Astrocyte of the hippocampus (primary cell): ENCODE data around the gene IGFBPL1.

Source experiments
- DNase-seq: peaks from one replicate; pipeline ENCODE4 v3.0.0; 2011; ENCODE audit warnings: low read depth, low spot score

The IGFBPL1 gene

DNA sequence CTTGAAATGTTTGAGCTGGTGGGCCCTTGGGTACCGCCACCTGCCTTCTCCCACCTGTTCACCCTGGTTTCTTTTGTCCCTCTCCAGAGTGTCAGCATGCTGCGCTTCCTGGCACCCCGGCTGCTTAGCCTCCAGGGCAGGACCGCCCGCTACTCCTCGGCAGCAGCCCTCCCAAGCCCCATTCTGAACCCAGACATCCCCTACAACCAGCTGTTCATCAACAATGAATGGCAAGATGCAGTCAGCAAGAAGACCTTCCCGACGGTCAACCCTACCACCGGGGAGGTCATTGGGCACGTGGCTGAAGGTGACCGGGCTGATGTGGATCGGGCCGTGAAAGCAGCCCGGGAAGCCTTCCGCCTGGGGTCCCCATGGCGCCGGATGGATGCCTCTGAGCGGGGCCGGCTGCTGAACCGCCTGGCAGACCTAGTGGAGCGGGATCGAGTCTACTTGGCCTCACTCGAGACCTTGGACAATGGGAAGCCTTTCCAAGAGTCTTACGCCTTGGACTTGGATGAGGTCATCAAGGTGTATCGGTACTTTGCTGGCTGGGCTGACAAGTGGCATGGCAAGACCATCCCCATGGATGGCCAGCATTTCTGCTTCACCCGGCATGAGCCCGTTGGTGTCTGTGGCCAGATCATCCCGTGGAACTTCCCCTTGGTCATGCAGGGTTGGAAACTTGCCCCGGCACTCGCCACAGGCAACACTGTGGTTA, 28.4 kb downstream of the IGFBPL1 start:
- DNase-seq, result no peak

DNA sequence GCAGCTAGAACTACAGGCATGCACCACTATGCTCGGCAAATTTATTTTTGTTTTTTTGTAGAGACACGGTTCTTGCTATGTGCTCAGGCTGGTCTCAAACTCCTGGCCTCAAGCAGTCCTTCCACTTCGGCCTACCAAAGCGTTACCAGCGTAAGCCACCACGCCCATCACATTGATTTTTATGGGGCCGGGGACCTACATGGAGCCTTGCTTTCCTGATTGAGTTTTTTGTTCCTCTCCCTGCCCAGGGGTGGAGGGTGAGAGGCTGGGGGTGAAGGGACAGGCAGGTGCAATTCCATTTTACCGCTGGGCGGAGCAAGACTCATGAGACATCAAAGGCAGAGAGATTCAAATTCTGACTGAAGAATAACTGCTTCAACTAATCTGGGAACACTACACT, 29.8 kb downstream of the IGFBPL1 start:
- no peak for DNase-seq

GRCh38 chr9:38393128-38393796, 31.0 kb downstream of the IGFBPL1 start:
- no peak for DNase-seq

- peak; percentile 95 for DNase-seq
Observed at GRCh38 chr9:38392235-38393127, 31.8 kb downstream of the IGFBPL1 start, which contains the start of gene ALDH1B1. Gene ALDH1B1, plus strand, starts transcription at chr9:38392702. Its CDS starts 3,047 bp downstream, at chr9:38395749.

- no peak for DNase-seq
Observed at GRCh38 chr9:38391278-38392118, 32.8 kb downstream of the IGFBPL1 start.

GRCh38 chr9:38390851-38391250, 33.4 kb downstream of the IGFBPL1 start:
- no peak for DNase-seq

- no peak for DNase-seq
Observed at GRCh38 chr9:38390442-38390841, 33.8 kb downstream of the IGFBPL1 start.

DNA sequence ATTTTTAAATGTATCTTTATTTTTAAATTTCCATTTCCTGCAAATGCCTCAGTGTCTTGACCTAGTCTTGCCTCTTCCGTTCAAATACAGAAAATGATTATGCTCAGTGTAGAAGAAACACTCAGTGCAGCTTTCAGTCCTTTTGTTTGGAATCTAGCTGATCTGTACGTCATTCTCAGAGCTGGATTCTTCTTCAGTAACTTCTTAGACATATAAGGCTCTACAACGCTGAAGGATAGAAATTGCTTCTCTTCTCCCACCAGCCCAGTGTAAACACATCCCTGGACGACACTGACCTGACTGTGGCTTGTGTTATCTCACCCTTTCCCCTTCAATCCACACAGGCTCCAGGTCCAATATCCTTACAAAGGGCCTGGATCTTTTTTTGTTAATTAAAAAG, 34.9 kb downstream of the IGFBPL1 start:
- DNase-seq, result no peak

DNA sequence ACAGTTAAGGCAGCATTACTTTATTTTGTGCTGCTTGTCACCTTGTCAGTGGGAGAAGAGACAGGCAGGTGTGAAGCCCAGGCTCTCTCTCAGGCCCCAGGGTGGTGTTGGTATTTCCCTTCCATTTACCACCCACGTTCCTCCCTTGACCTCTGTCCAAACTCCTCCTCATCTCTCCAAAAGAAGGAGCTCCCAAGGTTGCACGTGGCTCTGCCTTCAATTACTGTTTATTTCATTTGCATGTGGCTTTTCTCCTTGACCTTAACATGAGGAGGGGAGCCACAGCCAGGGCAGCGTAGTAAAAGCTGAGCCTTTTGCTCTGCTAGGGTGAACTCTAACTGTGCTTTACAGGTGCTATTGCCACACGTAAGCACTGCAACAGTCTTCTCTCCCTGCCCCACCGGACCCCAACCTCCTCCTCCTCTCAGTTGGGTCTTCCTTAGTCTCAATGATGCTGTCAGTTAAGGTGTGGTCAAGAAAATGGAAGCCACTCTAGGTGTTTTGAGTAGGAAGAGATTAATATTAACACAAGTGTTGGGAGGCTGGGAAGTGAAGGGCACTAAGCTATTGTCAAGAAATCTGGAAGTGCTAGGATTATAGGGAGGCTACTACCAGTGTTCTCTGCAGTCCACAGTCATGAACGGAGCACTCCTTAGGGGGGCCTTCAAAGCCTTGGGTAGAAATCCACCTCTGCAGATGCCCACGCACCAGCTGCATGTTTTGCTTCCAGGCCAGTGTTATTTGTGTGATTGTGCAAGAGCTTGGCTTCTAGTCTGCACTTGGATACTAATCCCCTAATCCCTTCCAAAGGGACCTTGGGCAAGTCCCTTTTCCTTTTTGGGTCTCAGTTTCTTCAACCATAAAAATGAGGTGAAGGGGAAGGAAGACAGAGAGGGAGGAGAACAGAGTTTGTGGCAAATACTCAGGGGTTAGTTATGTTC, 35.7 kb downstream of the IGFBPL1 start:
- DNase-seq, result peak; percentile 22

DNA sequence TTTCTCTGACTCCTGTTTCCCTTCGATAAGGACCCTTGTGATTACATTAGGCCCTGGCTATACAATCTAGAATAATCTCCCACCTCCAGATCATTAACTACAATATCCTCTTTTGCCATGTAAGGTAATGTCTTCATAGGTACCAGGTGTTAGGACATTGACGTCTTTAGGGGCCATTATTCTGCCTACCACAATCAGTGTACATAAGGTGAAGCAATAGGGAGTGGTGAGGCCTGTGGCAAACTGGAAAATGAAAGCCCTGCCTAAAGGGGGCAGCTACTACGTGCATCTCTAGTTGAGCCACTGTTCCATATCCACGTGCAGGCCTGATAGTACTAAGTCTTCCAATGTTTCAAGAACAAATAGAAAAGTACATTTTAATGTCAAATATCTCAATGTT, 36.5 kb downstream of the IGFBPL1 start:
- DNase-seq, result no peak

GRCh38 chr9:38387066-38387465, 37.2 kb downstream of the IGFBPL1 start:
- no peak for DNase-seq

GRCh38 chr9:38386319-38386895, 37.8 kb downstream of the IGFBPL1 start:
- DNase-seq, result no peak

DNA sequence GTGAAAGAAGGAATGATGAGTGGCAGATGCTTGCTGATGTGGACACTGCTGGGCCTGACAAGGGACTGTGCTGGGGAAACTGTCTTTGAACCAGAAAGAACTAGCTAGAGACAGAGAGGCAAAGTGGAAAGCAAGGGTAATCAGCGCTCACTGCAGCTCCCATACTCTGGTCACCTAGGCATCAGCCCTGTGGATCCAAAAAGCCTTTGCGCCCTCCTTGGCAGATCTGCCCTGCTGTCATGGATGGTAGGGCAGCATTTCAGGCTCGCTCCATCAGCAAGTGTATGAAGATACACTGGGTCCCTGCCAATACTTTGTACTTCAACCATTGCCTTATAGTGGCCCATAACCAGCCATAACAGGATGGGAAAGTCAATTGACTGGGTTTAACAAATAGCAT, 38.4 kb downstream of the IGFBPL1 start:
- DNase-seq, result no peak

GRCh38 chr9:38384990-38385848, 39.0 kb downstream of the IGFBPL1 start:
- DNase-seq, result no peak

DNA sequence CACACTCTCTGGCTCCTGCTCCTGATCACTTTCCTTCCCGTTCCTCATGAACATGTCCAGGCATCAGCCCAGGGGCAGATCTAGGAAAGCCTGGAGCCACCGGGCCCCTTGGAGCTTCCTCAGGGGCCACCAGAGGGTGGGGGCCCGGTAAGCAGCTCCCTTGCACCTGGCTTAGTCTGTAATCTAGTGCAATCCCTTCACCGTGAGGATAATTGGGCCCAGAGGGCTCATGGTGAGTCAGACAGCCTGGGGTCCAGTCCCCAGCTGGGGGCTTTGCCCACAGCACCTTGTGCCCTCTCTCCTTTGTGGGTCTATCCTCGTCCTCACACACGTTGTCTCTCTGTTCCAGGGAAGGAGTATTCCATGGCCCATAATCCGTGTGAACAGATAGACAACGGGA, 42.1 kb downstream of the IGFBPL1 start:
- DNase-seq, result no peak

DNA sequence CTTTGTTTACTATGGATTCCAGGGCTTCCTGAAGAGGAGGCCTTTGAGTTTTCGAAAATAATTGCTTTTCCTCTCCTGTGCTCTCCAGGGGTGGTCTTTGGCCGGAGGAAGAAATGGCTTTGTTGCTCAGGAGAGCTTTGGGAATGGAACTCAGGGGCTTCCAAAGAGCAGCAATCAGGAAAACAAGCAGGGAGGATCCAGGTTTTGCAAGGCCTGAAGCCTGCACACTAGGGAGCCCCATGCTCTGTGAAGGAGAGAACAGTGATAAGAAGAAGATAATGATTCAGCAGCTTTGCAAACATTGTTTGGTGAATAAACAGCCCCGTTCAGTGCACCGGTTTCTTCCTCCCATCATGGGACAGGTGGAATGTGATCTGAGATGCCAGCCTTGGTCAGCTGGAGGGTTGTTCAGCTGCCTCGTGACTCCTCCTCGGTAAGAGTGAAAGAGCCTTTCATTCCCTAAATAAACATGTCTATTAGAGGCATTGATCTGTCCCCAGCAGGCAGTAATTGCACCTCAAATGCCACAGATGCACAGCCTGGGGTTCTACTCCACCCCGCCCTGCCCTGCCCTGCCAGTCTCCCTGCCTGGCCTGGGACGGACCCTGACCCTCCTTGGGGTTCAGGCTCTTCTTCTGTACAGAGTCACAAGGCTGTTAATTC, 43.3 kb downstream of the IGFBPL1 start:
- DNase-seq, result peak; percentile 40

DNA sequence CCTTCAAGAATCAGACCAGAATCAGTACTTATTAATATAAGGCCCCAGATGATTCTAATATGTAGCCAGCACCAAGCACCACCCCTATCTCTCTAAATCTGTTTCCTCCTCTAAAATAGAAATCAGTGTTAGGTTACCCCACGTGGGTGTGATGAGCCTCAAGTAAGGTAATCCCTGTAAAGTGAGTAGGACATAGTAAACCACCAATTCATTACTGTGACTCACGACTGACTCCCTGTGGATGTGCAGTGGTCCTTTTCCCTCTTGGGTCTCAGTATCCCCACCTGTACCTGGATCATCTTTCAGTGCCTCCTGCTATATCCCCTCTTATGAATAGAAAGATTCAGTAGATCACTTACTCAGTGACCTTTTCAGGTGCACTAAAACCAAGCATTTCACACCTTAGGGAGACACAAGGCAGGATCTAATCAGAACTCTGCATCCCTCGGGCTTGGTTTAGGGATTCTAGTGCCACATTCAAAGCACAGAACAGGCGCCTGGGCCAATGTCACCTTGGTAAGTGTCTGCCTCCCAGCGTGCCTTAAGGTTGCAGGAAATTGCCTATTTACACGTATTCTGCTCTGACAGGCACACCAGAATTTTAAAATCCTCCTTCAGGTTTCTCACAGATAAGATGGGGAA, 43.9 kb downstream of the IGFBPL1 start:
- no peak for DNase-seq
